HG03575 (cell line): Measurements from ENCODE around the gene TLE4.
"Not testable (repeated sequence)": the region's sequence is repeated elsewhere in the genome, so short reads cannot be mapped to it uniquely, and the experiment has no call there.

Experiments used
- ATAC-seq: cut with Tn5 transposase; IDR thresholded peaks from one replicate; pipeline ENCODE4 v1.9.1; 2021; ENCODE audit not compliant: unreplicated experiment, insufficient number of reproducible peaks, low FRiP score; ENCODE audit errors: extremely low read depth

The TLE4 gene

DNA sequence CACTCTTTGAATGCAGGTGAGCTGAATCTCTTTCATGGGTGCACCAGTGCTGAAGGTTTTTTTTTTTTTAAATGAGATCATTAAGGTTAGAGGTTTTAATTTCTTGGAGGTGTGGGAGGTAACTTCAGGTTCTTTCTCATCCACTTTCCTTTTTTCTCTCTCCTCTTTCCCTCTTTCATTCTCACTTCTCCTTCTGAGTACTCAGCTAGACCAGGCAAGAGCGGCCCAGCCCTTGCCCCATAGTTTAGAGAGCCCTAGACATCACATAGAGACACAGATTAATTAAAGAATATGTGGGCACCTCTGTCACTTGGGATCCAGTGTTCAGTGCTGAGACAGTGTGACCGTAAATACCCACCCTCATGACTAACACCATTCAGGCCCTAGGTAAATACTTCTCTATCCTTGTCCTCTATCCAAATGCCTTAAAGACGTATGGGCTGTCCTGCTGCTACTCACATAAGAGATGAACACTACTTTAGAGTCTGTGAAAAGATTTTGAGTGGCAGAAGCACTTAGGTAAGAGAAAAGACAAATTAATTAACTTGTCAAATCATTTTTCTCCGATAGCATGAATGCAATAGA lies 174.1 kb downstream of the TLE4 start:
- no peak for ATAC-seq

DNA sequence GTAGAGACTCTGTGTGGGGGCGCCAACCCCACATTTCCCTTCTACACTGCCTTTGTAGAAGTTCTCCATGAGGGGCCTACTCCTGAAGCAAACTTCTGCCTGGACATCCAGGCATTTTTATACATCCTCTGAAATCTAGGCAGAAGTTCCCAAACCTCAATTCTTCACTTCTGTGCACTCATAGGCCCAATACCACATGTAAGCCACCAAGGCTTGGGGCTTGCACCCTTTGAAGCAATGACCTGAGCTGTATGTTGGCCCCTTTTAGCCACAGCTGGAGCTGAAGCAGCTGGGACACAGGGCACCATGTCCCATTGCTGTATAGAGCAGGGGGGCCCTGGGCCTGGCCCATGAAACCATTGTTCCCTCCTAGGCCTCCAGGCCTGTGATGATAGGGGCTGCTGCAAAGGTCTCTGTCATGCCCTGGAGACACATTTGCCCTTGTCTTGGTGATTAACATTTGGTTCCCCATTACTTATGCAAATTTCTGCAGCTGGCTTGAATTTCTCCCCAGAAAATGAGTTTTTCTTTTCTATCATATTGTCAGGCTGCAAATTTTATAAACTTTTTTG lies 180.2 kb downstream of the TLE4 start:
- ATAC-seq = not testable (repeated sequence)

DNA sequence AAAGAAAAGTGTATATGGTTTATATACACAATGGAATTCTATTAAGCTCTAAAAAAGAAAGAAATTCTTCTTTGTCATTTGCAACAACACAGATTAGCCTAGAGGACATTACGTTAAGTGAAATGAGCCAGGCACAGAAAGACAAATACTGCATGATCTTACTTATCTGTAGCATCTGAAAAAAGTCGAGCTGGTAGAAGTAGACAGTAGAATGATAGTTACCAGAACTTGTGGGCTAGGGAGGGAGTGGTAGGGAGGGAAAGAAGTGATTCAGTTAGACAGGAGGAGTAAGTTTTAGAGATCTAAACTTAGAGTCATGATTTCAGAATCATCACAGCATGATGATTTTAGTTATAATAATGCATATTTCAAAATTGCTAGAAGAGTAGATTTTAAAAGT lies 184.6 kb downstream of the TLE4 start:
- no peak for ATAC-seq

DNA sequence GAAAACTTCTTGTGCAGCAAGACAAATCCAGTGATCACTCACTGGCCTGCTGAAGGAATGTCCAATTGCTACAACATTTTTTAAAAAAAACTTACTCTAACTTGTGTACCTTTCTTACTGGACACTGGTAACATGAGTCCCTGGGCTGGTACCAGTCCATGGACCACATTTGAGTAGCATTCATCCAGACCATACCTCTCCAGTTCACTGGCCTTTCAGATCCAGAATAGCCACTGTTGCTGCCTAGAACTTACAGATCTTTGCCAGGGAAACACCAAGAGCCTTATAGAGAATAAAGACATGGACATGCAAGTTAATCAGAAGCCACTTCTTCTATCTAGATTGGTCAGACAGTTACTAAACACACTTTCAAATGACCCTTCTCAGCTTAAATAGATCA lies 185.3 kb downstream of the TLE4 start:
- no peak for ATAC-seq

DNA sequence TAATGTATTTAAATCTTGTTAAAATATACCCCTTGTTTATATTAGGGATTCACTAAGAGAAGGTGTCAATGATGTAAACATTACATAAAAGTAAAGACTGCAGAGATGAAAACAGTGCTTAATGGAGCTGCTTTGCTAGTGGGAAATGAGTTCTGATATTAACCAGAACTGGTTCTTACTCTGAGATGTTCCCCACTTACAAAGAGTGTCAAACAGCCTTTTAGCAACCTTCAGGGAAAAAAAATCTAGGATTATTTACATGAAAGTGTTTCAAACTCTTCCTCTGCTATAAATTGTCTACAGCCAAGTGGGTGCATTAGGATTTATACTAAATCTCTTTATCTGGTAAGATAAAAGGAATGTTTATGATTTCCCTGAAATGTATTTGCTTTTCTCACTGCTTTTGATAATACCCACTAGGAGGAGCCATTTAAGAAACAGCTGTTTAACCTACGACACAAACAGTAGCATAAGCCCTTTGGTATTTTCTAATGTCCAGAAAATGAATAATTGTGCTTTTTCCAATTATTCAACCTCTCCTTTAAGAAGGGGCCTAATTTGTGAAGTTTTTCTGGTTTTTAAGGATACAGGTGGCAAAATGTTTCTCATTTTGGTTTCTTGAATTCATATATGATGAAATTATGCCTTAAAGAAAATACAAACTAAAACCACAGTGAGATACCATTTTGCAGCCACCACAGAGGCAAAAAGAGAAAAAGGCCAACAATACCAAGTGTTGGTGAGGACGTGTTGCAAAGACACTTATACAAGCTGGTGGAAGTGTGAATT lies 186.3 kb downstream of the TLE4 start:
- ATAC-seq = no peak

DNA sequence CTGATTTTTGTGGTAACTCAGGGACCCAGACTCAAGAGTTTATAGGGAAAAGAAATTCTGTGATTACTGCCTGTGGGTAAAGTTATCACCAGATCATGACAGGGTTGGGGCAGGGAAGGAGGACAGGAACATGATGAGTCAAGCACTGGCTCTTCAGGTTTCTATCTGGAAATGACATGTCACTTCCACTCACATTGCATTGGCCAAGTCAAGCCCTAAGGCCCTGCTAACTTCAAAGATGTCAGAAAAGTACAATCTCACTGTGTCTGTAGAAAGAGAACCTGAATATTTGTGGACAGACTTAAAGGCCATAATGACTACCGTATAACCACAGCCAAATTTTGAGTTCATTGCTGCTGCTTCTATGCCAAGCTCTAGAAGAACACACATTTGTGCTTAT lies 187.7 kb downstream of the TLE4 start:
- ATAC-seq = no peak

DNA sequence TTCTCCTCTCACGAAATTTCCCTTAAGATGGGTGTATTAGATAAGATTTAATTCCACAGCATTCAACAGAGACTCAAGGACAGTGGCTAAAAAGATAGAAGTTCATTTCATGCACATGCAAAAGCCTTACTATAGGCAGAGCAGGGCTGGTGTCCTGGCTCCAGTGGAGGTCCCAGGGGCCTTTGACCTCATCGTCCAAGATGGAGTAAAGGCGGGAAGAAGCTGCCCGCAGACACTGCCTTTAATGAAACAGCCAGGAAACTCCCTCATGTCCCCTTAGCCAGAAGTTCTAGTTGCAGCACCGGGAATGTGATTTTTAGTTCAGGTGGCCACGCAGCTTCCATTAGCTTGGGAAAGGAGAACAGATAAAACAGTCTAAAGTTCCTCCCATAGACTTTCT lies 190.3 kb downstream of the TLE4 start:
- ATAC-seq = no peak

DNA sequence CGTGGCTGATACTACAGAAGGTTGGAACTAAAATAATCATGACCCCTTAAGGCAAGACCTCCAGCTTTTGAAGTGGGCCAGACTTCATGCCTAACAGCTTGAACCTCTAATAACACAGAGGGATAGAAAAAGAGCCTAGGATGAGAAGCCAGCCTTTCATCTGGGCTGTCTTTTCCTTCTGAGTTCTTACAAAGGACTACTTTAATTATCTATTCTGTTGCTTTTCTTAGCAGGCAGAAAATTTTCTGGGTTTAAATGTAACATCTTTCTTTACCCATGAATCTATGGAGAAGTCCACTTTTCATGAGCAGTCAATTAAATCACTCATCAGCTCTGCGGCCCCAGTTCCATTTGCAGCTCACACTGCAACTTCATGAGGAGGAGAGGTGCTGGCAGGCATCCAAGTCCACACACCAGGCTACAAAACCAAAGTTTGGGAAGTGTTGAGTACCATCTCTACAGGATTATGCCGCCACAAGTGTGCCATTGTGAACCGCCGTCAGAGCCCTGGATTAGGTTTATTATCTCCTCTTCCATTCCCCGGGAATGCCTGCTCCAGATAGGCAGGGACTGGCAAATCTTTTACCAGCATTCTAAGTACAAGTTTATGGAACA lies 192.0 kb downstream of the TLE4 start:
- no peak for ATAC-seq

DNA sequence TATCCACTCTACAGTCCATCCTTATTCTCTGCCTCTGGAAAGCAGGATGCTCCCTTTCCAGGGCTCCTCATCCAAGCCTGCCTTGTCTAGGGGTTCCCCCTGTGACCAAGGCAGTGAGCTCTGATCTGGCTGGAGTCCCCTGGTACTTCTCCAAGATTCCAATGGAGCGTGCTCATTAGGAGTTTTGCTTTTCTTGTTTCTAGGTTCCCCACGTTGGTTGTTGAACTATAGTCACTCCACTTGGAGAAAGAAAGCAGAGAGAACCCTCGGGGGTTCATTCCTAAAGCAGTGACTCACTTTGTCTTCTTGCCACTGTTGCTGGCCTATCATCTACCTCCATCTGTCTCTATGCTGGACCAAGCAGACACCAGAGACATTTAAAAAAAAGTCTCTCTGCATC lies 192.6 kb downstream of the TLE4 start:
- ATAC-seq = no peak

DNA sequence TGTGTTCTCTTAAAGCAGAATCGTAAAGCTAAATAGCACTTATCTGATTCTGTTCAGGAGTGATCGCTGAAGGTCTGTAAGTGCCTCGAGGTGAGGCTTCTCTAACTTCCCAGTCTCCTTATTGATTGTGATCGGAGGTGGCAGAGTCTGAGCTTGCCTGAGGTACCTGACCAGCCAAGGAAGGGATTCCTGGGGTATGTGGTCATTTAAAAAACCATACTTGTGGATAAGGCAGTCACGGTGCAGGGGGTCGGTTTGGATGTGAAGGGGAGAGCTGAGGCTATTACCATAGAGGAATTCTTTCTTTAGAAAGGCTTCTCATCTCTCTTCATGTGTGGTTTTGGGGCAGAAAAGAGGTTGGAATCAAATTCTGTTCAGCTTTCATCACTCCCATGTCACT lies 193.7 kb downstream of the TLE4 start:
- no peak for ATAC-seq

DNA sequence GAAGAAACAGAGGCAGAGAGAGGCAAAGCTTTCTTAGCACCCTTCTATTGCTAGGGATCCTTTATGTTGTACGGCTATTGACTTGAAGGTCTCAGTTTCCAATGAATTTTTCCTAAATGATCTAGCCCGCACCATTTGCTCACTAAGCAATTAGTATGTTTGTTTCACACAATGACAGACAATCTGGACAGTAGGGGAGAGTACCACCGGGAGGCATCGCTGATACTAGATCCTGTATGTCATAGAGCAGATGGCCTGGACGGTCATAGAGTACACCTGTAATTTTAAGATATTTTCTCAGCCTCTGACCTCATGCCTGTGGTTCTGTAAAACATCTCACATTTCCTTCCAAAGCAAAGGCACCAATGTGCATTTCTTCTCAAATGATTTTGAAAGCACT lies 194.3 kb downstream of the TLE4 start:
- no peak for ATAC-seq

DNA sequence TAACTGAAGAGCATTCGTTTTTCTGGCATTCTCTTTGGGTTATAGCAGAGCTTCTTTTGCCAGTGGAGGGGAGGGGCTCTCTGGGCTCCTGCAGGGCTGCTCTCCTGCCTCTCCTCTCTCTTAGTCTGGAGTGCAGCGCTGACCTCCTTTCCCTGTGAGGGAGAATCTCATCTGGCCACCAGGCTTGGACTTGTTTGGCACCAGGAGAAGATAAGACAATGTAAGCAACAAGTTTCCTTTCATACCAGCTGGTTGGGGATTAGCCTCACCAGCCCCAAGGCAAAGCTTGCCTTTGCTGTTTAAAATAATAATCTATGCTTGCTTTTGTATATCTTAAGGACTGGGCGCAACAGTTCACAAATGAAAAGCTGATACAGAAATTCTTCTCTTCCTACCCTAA lies 196.4 kb downstream of the TLE4 start:
- ATAC-seq = no peak

DNA sequence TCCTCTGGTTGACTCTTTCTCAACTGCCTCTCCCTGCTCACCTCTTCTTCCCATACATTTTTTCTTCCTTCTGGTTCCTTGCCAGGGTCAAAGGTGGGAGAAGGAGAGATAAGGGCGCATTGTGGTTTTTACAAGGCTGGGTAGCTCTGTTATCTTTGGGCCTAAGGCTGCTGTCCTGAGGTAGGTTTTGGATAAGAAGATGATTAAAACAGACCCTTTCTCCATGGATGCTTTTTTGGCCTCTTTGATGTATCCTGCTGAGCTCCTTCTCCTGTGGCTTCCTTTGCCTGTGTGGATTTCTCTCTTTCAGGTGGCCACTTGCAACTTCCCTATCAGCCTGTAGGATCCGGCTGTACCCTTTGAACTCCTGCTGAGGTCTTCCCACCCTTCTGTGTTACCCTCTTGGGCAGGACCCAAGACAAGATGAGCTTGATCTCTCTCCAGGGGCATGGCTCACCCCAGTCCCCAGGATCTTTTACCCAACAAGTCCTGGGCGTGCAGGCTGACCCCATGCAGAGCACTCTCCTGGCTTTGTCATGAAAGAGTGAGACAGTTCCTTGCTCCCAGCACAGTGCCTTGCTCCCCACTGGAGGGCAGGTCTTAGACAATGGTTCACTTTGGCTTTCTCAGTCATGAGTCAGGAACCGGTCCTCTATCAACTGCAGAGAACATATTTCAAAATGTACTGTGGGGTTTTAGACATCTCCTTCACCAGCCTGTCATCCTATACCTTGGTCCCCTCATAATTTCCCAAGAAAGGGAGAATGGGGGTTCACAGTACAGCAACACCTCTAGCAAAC lies 197.9 kb downstream of the TLE4 start:
- ATAC-seq = no peak

DNA sequence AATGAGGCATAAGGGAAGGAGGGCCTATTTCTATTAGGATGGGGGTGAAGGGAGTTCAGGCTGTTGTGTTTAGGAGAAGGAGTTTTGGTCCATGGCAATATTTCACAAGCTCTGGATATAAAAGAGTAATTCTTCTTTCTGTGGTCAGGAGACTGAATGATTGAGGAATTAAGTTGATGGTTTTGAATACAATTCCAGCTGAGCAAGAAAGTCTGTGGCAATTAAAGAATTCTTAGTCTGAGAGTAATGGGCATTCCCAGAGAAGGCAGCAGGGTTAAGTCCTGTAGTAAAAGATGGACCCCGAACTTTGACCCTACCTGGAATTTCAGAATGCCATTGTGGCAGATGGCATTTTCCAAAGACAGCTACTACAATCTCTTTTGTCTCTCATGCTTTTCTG lies 202.6 kb downstream of the TLE4 start:
- ATAC-seq = no peak
